Central memory CD8-positive, alpha-beta T cell (primary cell): ENCODE data around the gene CFB.
"Not testable (repeated sequence)": the region's sequence is repeated elsewhere in the genome, so short reads cannot be mapped to it uniquely, and the experiment has no call there.

Experiments
- ATAC-seq: fragments of 150-1000 bp; cut with Tn5 transposase; replicated peaks from 2 replicates; pipeline ENCODE4 v1.10.0; 2022; ENCODE audit warnings: mild to moderate bottlenecking, moderate FRiP score, moderate number of reproducible peaks; ENCODE audit not compliant: poor library complexity, severe bottlenecking; ENCODE audit errors: extremely low read depth
- DNase-seq, 2 donors: peaks; one replicate each; pipeline ENCODE4 v3.0.0; 2021; ENCODE audit warnings: low spot score in 2 of 2
- H3K27ac Mint-ChIP-seq: one replicate; pipeline ENCODE4 v1.8.0; 2022; ENCODE audit warnings: low read depth, mild to moderate bottlenecking, moderate library complexity, mixed read lengths
- H3K27me3 Mint-ChIP-seq: one replicate; pipeline ENCODE4 v1.8.0; 2022; ENCODE audit warnings: mixed read lengths
- H3K36me3 Mint-ChIP-seq: one replicate; pipeline ENCODE4 v1.8.0; 2022; ENCODE audit warnings: mild to moderate bottlenecking, moderate library complexity, mixed read lengths; ENCODE audit not compliant: insufficient read depth
- H3K4me1 Mint-ChIP-seq: one replicate; pipeline ENCODE4 v1.8.0; 2022; ENCODE audit warnings: mixed read lengths
- H3K4me3 Mint-ChIP-seq: one replicate; pipeline ENCODE4 v1.8.0; 2022; ENCODE audit warnings: mild to moderate bottlenecking, moderate library complexity, mixed read lengths
- H3K9me3 Mint-ChIP-seq: one replicate; pipeline ENCODE4 v1.8.0; 2022; ENCODE audit warnings: mixed read lengths

The CFB gene

DNA sequence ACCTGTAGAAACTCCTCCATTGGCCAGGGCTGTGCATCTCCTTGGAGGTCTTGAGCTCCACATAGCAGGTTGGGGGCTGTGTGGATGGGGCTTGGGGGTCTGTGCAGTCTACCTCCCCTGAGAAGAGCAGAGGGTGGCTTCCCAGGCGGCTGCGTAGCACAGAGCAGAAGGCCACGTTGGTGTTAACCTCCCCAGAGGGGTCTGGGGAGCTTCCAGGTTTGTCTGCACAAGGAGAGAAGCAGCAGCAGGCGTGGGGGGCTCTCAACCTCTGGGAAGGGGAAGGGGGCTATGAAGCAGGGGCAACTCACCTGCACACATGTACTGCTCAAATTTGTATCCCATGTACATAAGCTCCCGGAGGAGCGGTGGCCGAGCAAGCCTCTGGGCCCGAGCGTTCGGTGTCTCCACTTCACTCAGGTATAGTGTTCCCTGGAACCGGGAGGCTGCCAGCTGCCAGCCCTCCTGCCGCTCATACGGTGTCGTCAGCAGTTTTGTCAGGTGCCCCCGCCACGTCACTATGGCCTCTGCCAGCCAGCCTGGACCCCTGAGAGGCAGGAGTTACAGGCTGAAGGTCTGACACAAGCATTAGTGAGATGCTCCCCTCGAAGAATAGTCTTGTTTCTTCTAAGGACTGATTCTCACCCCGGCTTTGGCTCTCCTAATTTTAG is 24.8 kb downstream of the CFB start:
- Mint-ChIP-seq H3K4me1 (peaks cover 48% of the 10 kb centered on the region), H3K4me3 (peak overlapping the region; percentile 81), H3K36me3 (peaks cover 39% of the 10 kb centered on the region), H3K9me3 (no peaks in the 10 kb centered on the region), H3K27me3 (no peaks in the 10 kb centered on the region), H3K27ac (peak overlapping the region; percentile 99)
- ATAC-seq (no peak), DNase-seq (no peak)

GRCh38 chr6:31971279-31971992 is 25.5 kb downstream of the CFB start:
- no peaks in the 10 kb centered on the region for H3K27me3 Mint-ChIP-seq
- no peaks in the 10 kb centered on the region for H3K9me3 Mint-ChIP-seq
- H3K4me1 Mint-ChIP-seq: peaks cover 48% of the 10 kb centered on the region
- peak overlapping the region; percentile 99 for H3K27ac Mint-ChIP-seq
- peaks cover 34% of the 10 kb centered on the region for H3K36me3 Mint-ChIP-seq
- ATAC-seq: no peak
- H3K4me3 Mint-ChIP-seq: peak overlapping the region; percentile 81
- peak in 1 of 2 donors; percentile 27 for DNase-seq

DNA sequence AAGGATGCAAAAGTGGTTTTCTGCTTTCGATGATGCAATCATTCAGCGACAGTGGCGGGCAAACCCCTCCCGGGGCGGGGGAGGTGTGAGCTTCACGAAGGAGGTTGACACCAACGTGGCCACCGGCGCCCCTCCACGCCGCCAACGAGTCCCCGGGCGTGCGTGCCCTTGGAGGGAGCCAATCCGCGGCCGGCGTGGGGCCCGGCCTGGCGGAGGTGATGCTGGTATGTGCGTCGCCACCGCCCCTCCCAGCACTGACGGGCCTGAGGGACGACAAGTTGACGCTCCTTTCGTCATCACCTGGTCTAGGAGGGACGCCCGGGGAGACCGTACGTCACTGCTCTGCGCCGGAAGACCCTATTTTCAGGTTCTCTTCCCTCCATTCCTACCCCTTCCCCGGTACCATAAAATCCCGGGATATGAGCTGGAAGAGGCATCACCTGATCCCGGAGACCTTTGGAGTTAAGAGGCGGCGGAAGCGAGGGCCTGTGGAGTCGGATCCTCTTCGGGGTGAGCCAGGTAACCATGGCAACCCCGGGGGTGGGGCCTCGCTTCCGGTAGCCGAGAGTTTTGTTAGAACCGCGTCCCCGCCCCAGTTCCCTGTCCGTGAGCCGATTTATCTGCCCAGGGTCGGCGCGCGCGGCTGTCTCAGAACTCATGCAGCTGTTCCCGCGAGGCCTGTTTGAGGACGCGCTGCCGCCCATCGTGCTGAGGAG is 26.3 kb downstream of the CFB start, which contains the start of gene DXO:
DXO (minus strand) TSS at position 146 of the 716 bp plus-strand sequence. CDS start 463 bp downstream, outside the sequence.
- peaks cover 45% of the 10 kb centered on the region for H3K4me1 Mint-ChIP-seq
- H3K9me3 Mint-ChIP-seq: no peaks in the 10 kb centered on the region
- H3K4me3 Mint-ChIP-seq: peak within 1 kb of the TSS; percentile 81
- peaks cover 29% of the 10 kb centered on the region for H3K36me3 Mint-ChIP-seq
- H3K27me3 Mint-ChIP-seq: no peaks in the 10 kb centered on the region
- DNase-seq: peak; percentile 95 to 100
- ATAC-seq: peak; percentile 96
- peak within 1 kb of the TSS; percentile 99 for H3K27ac Mint-ChIP-seq

GRCh38 chr6:31972709-31973350 is 26.9 kb downstream of the CFB start:
- H3K4me3 Mint-ChIP-seq: peak overlapping the region; percentile 81
- H3K27me3 Mint-ChIP-seq: no peaks in the 10 kb centered on the region
- H3K4me1 Mint-ChIP-seq: peaks cover 39% of the 10 kb centered on the region
- no peak for ATAC-seq
- no peaks in the 10 kb centered on the region for H3K9me3 Mint-ChIP-seq
- H3K36me3 Mint-ChIP-seq: peaks cover 25% of the 10 kb centered on the region
- H3K27ac Mint-ChIP-seq: peak overlapping the region; percentile 99
- DNase-seq: no peak

GRCh38 chr6:31976065-31976464 is 30.2 kb downstream of the CFB start:
- H3K4me1 Mint-ChIP-seq: peaks cover 24% of the 10 kb centered on the region
- not testable (repeated sequence) for H3K4me3 Mint-ChIP-seq, DNase-seq, H3K27ac Mint-ChIP-seq, H3K9me3 Mint-ChIP-seq, H3K27me3 Mint-ChIP-seq, ATAC-seq
- peaks cover 19% of the 10 kb centered on the region for H3K36me3 Mint-ChIP-seq

DNA sequence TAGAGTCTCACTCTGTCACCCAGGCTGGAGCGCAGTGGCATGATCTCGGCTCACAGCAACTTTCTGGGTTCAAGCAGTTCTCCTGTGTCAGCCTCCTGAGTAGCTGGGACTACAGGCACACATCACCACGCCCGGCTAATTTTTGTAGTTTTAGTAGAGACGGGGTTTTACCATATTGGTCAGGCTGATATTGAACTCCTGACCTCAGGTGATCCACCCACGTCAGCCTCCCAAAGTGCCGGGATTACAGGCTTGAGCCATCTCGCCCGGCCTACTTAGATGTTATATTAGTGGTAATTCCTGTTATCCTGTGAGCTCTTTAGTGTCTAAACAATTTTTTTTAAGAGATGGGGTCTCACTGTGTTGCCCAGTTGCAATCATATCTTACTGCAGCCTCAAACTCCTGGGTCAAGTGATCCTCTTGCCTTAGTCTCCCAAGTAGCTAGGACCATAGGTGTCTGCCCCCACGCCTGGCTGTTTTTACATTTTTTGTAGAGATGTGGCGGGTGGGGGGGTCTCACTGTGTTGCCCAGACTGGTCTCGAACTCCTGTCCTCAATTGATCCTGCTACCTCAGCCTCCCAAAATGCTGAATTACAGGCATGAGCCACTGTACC is 32.0 kb downstream of the CFB start:
- Mint-ChIP-seq H3K9me3 (no peaks in the 10 kb centered on the region), H3K27ac (no peak overlapping the region), H3K36me3 (peaks cover 3% of the 10 kb centered on the region), H3K4me1 (peaks cover 12% of the 10 kb centered on the region), H3K27me3 (no peaks in the 10 kb centered on the region), H3K4me3 (no peak overlapping the region)
- no peak for ATAC-seq
- peak in 1 of 2 donors; percentile 6 for DNase-seq

DNA sequence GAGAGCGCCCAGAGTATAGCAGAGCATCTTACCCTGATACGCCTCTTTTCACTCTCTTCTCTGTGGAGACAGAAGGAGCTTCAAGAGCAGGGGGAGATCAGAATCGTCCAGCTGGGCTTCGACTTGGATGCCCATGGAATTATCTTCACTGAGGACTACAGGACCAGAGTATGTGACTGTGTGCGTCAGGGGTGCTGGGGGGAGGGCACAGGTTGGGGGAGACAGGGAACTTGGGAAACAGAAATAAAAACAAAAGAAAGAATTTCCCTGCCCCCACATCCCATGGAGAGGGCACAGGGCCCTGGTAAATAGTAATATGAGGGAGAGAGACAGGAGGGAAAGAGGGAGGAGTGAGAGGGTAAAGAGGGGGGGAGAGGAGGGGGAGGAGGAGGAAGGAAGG is 32.9 kb downstream of the CFB start:
- peaks cover 3% of the 10 kb centered on the region for H3K4me1 Mint-ChIP-seq
- H3K9me3 Mint-ChIP-seq: no peaks in the 10 kb centered on the region
- no peak overlapping the region for H3K27ac Mint-ChIP-seq

DNA sequence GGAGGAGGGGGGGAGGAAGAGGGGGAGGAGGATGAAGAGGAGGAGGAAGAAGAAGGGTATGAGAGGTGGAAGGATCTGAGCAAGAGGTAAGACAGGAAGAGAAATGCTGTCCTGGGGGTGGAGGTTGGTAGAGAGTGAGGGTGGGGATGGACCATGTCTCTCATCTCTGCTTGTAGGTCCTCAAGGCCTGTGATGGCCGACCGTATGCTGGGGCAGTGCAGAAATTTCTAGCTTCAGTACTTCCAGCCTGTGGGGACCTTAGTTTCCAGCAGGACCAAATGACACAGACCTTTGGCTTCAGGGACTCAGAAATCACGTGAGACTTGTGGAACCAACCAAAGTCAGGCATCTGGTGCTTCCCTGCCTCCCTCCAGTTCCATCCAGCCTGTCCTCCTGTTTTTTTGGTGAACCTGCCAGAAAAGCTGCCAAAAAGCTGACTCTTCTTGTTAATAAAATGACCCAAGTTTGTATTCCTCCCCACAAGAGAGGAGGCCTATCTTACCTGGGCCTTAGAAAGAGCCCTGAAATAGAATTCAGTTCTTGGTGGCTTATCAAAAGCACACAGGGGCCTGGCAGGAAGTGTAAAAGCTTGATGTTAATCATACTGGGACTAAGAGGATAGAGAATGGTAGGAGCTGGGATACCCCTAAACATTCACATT is 33.5 kb downstream of the CFB start:
- no peaks in the 10 kb centered on the region for H3K4me1 Mint-ChIP-seq
- no peaks in the 10 kb centered on the region for H3K36me3 Mint-ChIP-seq
- H3K27ac Mint-ChIP-seq: peak overlapping the region; percentile 44
- no peak overlapping the region for H3K4me3 Mint-ChIP-seq
- DNase-seq (no peak), ATAC-seq (no peak)
- no peaks in the 10 kb centered on the region for H3K9me3 Mint-ChIP-seq
- no peaks in the 10 kb centered on the region for H3K27me3 Mint-ChIP-seq

More for the DNA sequence above, 32.9 kb downstream of the CFB start:
- Mint-ChIP-seq H3K36me3 (no peaks in the 10 kb centered on the region), H3K27me3 (no peaks in the 10 kb centered on the region), H3K4me3 (no peak overlapping the region)
- ATAC-seq: no peak
- no peak for DNase-seq

- H3K27me3 Mint-ChIP-seq, ATAC-seq, DNase-seq, H3K4me3 Mint-ChIP-seq, H3K9me3 Mint-ChIP-seq, H3K4me1 Mint-ChIP-seq, H3K36me3 Mint-ChIP-seq: not testable (repeated sequence)
- H3K27ac Mint-ChIP-seq: peak overlapping the region; percentile 44
Measured at GRCh38 chr6:31980195-31980876, 34.4 kb downstream of the CFB start.

- not testable (repeated sequence) for H3K27me3 Mint-ChIP-seq, H3K4me1 Mint-ChIP-seq, ATAC-seq, DNase-seq, H3K27ac Mint-ChIP-seq, H3K4me3 Mint-ChIP-seq, H3K36me3 Mint-ChIP-seq, H3K9me3 Mint-ChIP-seq
Measured at GRCh38 chr6:31980998-31981397, 35.1 kb downstream of the CFB start.

DNA sequence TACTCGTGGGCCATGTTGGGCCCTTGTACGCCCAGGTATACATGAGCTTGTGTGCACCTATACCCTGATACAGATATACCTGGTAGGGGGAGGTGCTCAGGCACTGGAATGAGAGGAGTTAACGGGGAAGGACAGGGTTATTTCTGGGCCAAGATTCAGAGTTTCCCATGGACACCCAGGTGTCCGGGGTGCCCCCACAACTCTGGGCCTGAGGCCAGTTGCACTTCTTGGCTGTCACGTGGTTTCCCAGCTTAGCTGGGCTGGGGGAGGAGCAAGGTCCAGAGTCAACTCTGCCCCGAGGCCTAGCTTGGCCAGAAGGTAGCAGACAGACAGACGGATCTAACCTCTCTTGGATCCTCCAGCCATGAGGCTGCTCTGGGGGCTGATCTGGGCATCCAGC is 35.8 kb downstream of the CFB start, which contains the start of gene C4A:
C4A (plus strand) TSS at position 314 of the 400 bp plus-strand sequence; CDS start at position 365, 51 bp downstream.
- H3K4me1 Mint-ChIP-seq, H3K27ac Mint-ChIP-seq, H3K36me3 Mint-ChIP-seq, H3K9me3 Mint-ChIP-seq, ATAC-seq, H3K27me3 Mint-ChIP-seq, H3K4me3 Mint-ChIP-seq, DNase-seq: not testable (repeated sequence)
